Left lung (tissue), 10 donors: ENCODE data around the gene CALML6. TPM values are rescaled to one million over a fixed set of nuclear protein-coding genes. Genes with fewer than 3 reads are reported as not detected.
A peak's percentile ranks its signal among the peaks of the same experiment; 100 is the strongest.

Experiments
- ATAC-seq: fragments of 200-7000 bp; cut with Tn5 transposase; one replicate; pipeline ENCODE4 v1.9.1; 2020; ENCODE audit warnings: moderate library complexity
- DNase-seq, 4 donors: peaks; one replicate each; pipeline ENCODE4 v3.0.0-alpha.2; 2013 to 2020
- H3K27ac ChIP-seq, 2 donors: fragments of 200-600 bp; sonication (generic) in 1 of 2; one replicate each; pipeline versions ENCODE4 v1.5.0 to v1.8.0; 2020 to 2021
- H3K27me3 ChIP-seq, 2 donors: fragments of 200-600 bp; sonication (generic) in 1 of 2; one replicate each; pipeline versions ENCODE4 v1.5.0 to v1.8.0; 2020 to 2021
- H3K36me3 ChIP-seq, 2 donors: fragments of 200-600 bp; sonication (generic) in 1 of 2; one replicate each; pipeline versions ENCODE4 v1.5.0 to v1.8.0; 2020 to 2021
- H3K4me1 ChIP-seq, 2 donors: fragments of 200-600 bp; one replicate each; pipeline ENCODE4 v1.8.0; 2021
- H3K4me3 ChIP-seq, 2 donors: fragments of 200-600 bp; sonication (generic) in 1 of 2; one replicate each; pipeline versions ENCODE4 v1.5.0 to v1.8.0; 2020 to 2021; ENCODE audit warnings: mild to moderate bottlenecking in 1 of 2
- H3K9me3 ChIP-seq, 2 donors: fragments of 200-600 bp; sonication (generic) in 1 of 2; one replicate each; pipeline versions ENCODE4 v1.5.0 to v1.8.0; 2020 to 2021
- CTCF ChIP-seq, 2 donors: fragments of 200-600 bp; sonication (generic) in 1 of 2; IDR thresholded peaks; one replicate each; pipeline versions ENCODE4 v1.5.0 to v1.8.0; 2021; ENCODE audit warnings: antibody characterized with exemption in 2 of 2
- intact Hi-C, 2 donors: fragments of 100-400 bp; cut with DNase I; formaldehyde crosslinking; loops; one replicate each; pipeline versions ENCODE4 v1.11.2 to v1.14.2; 2022
- polyA plus RNA-seq, 6 donors: library from polyadenylated mRNA; unstranded; fragments of 120-200 nt; gene quantifications; one replicate each; pipeline ENCODE4 v1.2.1, GENCODE V29; 2013; ENCODE audit not compliant: insufficient read length in 6 of 6
- total RNA-seq, 2 donors: library from RNA; stranded (reverse); fragmentation: NEBNext Ultra II Directional; extraction: Animal tissue kit (Norgen Biotek cat#: 25700); gene quantifications; one replicate each; pipeline ENCODE4 v1.2.1, GENCODE V29; 2021
- donor health status: DM: no; HTN: yes; CAD: no.
- donor health status: DM: no; HTN: no; CAD: no.

CALML6 gene
- total and polyA plus RNA-seq, 8 donors: 0.67 to 1.5 (median 0.91) TPM

- Histone ChIP-seq H3K4me1 (peaks cover 30 to 69% of the 10 kb centered on the region in 2 donors), H3K27ac (peak overlapping the region; percentile 87 to 97), H3K36me3 (no peaks in the 10 kb centered on the region), H3K9me3 (no peaks in the 10 kb centered on the region), H3K27me3 (no peaks in the 10 kb centered on the region), H3K4me3 (peak overlapping the region; percentile 75 to 93)
- DNase-seq (peak in 1 of 4 donors; percentile 31), ATAC-seq (no peak)
- no peak for TF ChIP-seq CTCF (IDR thresholded peaks at IDR 0.05)
- intact Hi-C loops: no loop called here
These were observed 25.8 kb upstream of the CALML6 start for GRCh38 chr1:1889090-1889750.

- peak overlapping the region; percentile 75 to 93 for H3K4me3 ChIP-seq
- ATAC-seq: no peak
- peak in 3 of 4 donors; percentile 27 to 97 (median 77) for DNase-seq
- no peaks in the 10 kb centered on the region for H3K9me3 ChIP-seq
- peaks cover 30 to 65% of the 10 kb centered on the region in 2 donors for H3K4me1 ChIP-seq
- no peaks in the 10 kb centered on the region for H3K36me3 ChIP-seq
- peak overlapping the region; percentile 87 to 97 for H3K27ac ChIP-seq
- no peak for TF ChIP-seq CTCF (IDR thresholded peaks at IDR 0.05)
- intact Hi-C loops: no loop called here
- H3K27me3 ChIP-seq: peaks cover 0 to 5% of the 10 kb centered on the region in 2 donors
These were observed 25.1 kb upstream of the CALML6 start for GRCh38 chr1:1889847-1890505.

- TF ChIP-seq CTCF (IDR thresholded peaks at IDR 0.05): no peak
- intact Hi-C loops: no loop called here
- Histone ChIP-seq H3K36me3 (no peaks in the 10 kb centered on the region), H3K27ac (peak within 1 kb of the TSS; percentile 87 to 97), H3K27me3 (peaks cover 0 to 12% of the 10 kb centered on the region in 2 donors), H3K4me1 (peaks cover 30 to 57% of the 10 kb centered on the region in 2 donors), H3K4me3 (peak within 1 kb of the TSS; percentile 75 to 93), H3K9me3 (no peaks in the 10 kb centered on the region)
- DNase-seq (peak; percentile 88 to 96 (median 94)), ATAC-seq (peak; percentile 82)
These were observed 24.3 kb upstream of the CALML6 start, which contains the start of gene GNB1 for GRCh38 chr1:1890506-1891348. Gene GNB1, minus strand, starts transcription at chr1:1891087. Its CDS starts 65,634 bp downstream, at chr1:1825453.

GRCh38 chr1:1891349-1892078 lies 23.5 kb upstream of the CALML6 start:
- intact Hi-C loops: no loop called here
- Histone ChIP-seq H3K36me3 (no peaks in the 10 kb centered on the region), H3K4me1 (peaks cover 30 to 49% of the 10 kb centered on the region in 2 donors), H3K27me3 (peaks cover 0 to 13% of the 10 kb centered on the region in 2 donors), H3K27ac (peak overlapping the region; percentile 87 to 97), H3K4me3 (peak overlapping the region; percentile 75 to 93), H3K9me3 (no peaks in the 10 kb centered on the region)
- ATAC-seq (peak; percentile 80), DNase-seq (peak; percentile 42 to 92 (median 77))
- TF ChIP-seq CTCF (IDR thresholded peaks at IDR 0.05): no peak
